NCI-H2107 treated with DMSO at 0.1 percent for 48 hours (cell line): ENCODE measurements around the gene NPHP3.

ENCODE experiments used
- DNase-seq: peaks from one replicate; lab custom pipeline; 2025; ENCODE audit not compliant: unreplicated experiment; lab: John Stamatoyannopoulos, UW

The NPHP3 gene

GRCh38 chr3:132703733-132704132 lies 18.5 kb downstream of the NPHP3 start:
- DNase-seq, result no peak

DNA sequence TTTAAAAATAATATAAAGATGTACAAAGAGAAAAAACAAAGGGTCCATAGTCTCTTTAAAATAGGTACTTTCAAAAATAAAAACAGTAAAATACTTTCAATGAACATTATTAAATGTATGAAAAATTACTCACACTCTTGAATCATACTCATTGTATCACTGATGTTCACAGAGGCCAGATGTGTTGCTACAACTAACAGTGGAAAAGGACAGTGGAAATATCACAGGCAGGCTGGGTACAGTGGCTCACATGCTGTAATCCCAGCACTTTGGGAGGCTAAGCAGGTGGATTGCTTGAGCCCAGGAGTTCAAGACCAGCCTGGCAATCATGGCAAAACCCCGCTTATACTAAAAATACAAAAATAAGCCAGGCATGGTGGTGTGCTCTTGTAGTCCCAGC lies 26.8 kb downstream of the NPHP3 start:
- no peak for DNase-seq

GRCh38 chr3:132694991-132695390 lies 27.2 kb downstream of the NPHP3 start:
- DNase-seq, result no peak

- DNase-seq, result no peak
Measured at GRCh38 chr3:132690040-132690439, 32.2 kb downstream of the NPHP3 start.

- no peak for DNase-seq
Measured at GRCh38 chr3:132682201-132682600, 40.0 kb downstream of the NPHP3 start.

- DNase-seq, result no peak
Measured at GRCh38 chr3:132681421-132681820, 40.8 kb downstream of the NPHP3 start.

DNA sequence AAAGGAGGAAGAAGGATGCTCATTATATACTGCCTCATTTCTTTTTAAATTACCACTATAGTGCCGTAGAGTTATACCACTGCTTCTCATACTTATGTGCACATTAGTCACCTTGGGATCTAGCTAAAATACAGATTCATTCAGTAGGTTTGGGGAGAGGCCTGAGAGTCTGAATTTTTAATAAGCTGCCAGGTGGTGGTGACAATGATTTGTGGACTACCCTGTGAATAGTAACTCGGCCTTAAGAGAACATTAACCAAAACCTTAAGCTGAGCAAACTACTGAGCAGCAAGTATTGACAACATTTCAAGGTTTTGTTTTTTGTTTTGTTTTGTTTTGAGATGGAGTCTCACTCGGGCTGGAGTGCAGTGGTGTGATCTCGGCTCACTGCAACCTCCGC lies 42.3 kb downstream of the NPHP3 start:
- DNase-seq, result no peak

DNA sequence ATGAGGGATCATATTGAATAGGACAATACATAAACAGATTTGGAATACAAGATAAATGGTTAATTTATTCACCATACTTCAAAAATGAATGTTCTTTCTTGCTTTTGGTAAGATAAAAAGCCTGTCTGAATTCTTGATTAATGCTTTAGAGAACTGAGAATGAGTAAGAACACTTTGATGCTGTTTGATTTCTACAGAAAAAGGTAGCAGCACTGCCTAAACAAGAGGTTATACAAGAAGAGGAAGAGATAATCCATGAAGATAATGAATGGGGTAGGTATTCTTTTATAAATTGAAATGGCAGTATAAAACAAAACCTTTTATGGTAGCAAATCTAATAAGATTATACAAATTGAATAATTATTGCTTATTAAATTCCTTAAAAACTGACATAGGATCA lies 46.8 kb downstream of the NPHP3 start:
- no peak for DNase-seq

DNA sequence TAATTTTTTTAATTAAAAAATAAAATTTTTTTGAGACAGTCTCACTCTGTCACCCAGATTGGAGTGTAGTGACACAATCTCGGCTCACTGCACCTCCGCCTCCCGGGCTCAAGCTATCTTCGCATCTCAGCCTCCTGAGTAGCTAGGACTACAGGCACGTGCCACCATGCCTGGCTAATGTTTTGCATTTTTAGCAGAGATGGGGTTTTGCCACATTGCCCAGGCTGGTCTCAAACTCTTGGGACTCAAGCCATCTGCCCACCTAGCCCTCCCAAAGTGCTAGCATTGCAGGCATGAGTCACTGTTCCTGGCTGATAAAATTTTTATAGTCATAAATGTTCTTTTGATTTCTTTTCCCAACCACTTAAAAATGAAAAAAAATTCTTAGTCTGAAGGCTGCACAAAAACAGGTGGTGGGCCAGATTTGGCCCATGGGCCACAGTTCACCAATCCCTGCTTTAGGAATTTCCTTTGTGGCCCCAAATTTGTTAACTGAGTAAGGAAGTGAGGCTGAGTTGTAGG lies 52.9 kb downstream of the NPHP3 start:
- DNase-seq, result no peak

GRCh38 chr3:132665230-132665745 lies 56.9 kb downstream of the NPHP3 start:
- no peak for DNase-seq

DNA sequence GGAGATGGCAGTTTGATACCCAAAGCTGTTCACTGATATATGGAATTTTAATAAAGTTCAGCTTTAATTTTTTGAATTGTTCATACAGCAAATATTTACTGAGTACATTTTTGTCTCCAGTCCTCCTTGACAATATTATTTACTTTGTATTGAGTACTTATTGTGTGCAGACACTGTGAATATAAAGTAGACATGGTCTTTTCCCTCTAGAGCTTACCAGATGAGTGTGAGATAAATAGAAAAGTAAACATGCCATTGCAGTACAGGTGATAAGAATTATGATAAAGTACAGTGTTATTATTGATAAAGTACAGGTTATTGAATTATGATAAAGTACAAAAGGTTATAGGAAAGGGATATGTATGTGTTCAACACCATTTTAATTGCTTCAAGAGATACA lies 60.0 kb downstream of the NPHP3 start:
- no peak for DNase-seq

DNA sequence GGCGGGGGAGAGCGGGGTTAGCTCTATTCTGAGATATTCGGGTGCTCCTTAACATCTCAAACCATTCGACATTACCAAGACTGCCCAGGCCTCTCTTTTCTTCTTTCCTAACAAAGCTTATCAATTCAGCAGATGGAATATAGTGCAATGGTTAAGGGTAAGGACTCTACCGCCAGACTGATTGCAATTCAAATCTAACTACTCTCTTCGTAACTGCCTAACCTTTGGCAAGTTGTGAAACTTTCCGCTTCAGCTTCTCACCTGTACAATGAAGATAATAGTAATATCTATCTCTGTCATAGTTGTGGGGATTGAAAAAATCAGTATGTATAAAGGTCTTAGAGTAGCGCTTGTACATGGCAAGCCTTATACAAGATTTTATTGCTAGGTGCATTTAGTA lies 61.1 kb downstream of the NPHP3 start:
- no peak for DNase-seq

- DNase-seq, result peak; percentile 16
Measured at GRCh38 chr3:132660811-132661070, 61.5 kb downstream of the NPHP3 start.

DNA sequence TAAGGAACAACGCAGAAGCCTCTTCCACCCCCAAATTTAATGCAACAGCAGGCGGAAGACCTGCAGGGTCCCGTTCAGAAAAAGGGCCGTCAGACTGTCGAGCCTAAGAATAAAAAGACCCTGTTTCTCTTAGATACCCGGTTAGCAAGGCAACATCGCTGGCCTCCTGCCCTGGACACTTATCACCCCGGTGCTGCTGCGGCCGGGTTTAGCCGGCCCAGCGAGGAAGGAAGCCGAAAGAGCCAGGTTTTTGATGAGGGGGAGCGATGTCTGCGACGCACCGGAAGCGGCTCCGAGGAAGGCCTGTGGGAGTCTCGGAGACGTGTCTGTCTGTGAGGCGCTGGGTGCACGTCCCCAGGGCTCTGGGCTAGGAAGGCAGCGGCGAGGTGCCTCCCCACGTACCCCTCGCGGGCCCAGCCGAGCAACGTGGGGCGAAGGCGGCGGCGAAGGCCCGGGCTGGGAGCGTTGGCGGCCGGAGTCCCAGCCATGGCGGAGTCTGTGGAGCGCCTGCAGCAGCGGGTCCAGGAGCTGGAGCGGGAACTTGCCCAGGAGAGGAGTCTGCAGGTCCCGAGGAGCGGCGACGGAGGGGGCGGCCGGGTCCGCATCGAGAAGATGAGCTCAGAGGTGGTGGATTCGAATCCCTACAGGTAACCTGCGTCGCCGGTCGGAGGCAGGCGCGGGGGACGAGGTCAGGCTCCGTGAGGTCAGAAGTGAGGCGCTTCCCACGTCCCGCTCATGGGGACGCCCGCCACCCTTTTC lies 62.0 kb downstream of the NPHP3 start, which contains the start of gene UBA5:
TSS of gene UBA5 (plus strand) at position 278 of the 759 bp plus-strand sequence. CDS start at position 487, 209 bp downstream.
- DNase-seq, result peak; percentile 66

- peak; percentile 66 for DNase-seq
Measured at GRCh38 chr3:132659365-132660051, 62.7 kb downstream of the NPHP3 start, which contains the start of gene ACAD11. Gene ACAD11 (minus strand): TSS chr3:132659809. CDS start chr3:132659751, 58 bp downstream.

DNA sequence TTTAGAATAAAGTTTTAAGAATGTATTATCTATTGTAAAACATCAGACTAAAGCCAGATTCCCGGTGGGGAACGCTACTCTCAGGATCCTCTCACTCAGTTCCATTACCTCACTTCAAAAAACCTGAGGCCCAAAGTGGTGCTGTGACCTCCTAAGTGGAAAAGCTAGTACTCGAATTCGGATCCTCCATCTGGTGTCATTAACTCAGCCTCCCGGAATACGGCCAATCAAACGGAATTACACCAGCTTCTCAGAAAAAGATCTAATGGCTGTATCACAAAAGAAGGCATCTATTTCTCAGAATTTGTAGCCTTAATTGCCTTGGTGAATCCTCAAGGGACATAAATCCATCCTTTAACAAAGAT lies 63.2 kb downstream of the NPHP3 start:
- DNase-seq, result peak; percentile 59

GRCh38 chr3:132657869-132658747 lies 64.1 kb downstream of the NPHP3 start:
- no peak for DNase-seq

DNA sequence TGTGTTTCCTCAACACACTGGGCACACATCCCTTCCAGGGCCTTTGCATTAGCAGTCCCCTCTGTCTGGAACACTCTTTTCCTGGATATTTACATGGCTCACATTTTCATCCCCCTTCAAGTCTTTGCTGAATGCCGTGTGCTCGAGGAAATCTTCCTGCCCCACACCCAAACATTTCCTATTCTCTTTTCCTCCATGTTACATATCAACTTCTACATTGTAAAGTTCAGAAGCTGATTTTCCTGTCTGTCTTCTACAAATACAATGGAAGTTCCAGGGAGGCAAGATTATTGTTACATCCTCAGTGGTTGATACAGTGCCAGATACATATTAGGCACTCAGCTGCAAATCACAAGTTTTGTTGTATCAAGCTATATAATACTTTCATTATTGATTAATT lies 66.7 kb downstream of the NPHP3 start:
- no peak for DNase-seq

DNA sequence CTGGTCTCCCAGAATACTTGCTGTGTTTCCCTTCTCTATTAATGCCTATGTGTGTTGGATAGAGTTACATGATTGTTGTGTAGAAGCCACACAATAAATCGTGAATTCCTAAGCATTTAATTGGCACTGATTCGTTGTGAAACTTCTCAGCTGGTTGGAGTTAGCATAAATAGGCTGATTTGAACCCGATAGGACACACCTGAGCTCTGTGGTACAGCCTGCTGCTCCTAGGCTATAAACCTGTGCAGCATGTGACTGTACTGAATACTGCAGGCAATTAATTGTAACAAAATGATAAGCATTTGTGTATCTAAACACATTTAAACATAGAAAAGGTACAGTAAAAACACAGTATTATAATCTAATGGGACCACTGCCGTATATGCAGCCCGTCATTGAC lies 67.5 kb downstream of the NPHP3 start:
- no peak for DNase-seq

DNA sequence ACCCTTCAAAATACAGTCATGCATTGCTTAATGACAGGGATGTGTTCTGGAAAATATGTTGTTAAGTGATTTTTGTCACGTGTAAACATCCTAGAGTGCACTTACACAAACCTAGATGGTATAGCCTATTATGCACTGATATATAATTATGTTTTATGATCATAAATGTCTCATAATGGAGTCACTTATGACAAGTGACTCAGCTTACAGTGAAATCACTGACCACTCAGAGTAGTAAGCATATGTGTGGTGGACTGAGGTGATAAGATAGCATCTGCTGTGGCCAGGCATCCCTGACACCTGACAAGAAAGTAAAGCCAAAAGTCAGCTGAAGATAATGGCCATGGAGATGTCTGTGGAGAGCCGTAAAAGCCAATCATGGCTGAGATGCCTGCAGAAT lies 68.0 kb downstream of the NPHP3 start:
- peak; percentile 62 for DNase-seq

DNA sequence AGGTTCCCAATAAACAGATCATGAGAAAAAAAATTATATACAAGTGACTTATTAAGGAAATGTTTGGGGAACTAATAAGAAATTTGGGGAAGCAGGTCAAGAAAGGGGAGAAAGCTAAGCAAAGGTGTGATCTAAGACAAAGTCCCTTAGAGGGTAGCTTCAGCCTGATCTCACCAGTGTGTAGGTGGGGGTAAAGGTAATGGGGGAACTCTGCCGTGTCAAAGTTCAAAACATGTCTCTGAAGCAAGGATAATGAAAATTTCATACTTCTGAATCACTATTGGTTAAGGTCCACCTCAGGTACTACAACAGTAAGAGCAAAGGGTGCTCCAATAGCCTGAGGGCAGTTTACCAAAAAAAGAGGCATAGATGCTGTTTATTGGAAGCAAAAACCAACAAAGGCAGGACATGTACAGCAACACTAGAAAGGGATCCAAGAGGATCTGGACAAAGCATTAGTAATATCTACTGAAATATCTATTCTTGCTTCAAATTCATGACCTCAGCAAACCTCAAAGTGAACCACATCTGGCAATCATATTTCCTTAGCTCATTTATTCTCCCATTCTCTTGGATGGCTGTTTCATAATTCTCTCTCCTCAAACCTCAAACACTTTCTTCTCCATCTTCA lies 69.5 kb downstream of the NPHP3 start:
- DNase-seq, result no peak
